HCT116 (cell line): ENCODE measurements around the gene MADD. TPM values are rescaled to one million over a fixed set of nuclear protein-coding genes. Genes with fewer than 3 reads are reported as not detected.

Experiments
- ATAC-seq: fragments of 200-7000 bp; cut with Tn5 transposase; 2 replicates; pipeline ENCODE4 v1.9.1; 2020; ENCODE audit warnings: mild to moderate bottlenecking, moderate library complexity
- BruUV-seq: library from RNA; stranded (reverse); fragments of 400-500 nt; replicated peaks from 2 replicates; lab custom pipeline; 2021; lab: Mats Ljungman, UMichigan
- CTCF ChIA-PET: fragments of 300-600 bp; sonication (Branson Sonifier 250); formaldehyde crosslinking; loops from one replicate; lab custom pipeline; 2021; ENCODE audit warnings: antibody characterized with exemption; lab: Charles Lee
- POLR2A ChIA-PET: fragments of 300-600, 350-600 bp; sonication (Branson Sonifier 250); formaldehyde crosslinking; loops from one replicate; lab custom pipeline; 2021; ENCODE audit warnings: antibody characterized with exemption; lab: Charles Lee
- RAD21 ChIA-PET, 2 experiments: fragments of 300-600 bp; sonication (Branson Sonifier 250); formaldehyde crosslinking; loops; one replicate each; lab custom pipeline; 2023; ENCODE audit warnings: low total read pairs in 2 of 2; ENCODE audit not compliant: uncharacterized antibody in 2 of 2, unreplicated experiment in 2 of 2, low non-redundant PET in 1 of 2; lab: Charles Lee
- DNase-seq: peaks from one replicate; pipeline ENCODE4 v3.0.0-alpha.2; 2010; ENCODE audit warnings: low read depth, low spot score
- H2AFZ ChIP-seq: fragments of 200-600 bp; shearing (Covaris generic), sonication (generic); 2 replicates; pipeline ENCODE4 v1.6.1; 2017; ENCODE audit warnings: low read depth, mixed run types, mixed read lengths, antibody characterized with exemption, low read length; ENCODE audit not compliant: poor library complexity, severe bottlenecking
- H3K27ac ChIP-seq: 2 replicates; pipeline ENCODE4 v1.5.1; 2012; ENCODE audit warnings: low read depth, low read length
- H3K27me3 ChIP-seq: fragments of 200-600 bp; sonication (generic); 2 replicates; pipeline ENCODE4 v1.6.1; 2016; ENCODE audit warnings: mixed run types, low read length, mixed read lengths; ENCODE audit not compliant: insufficient read depth
- H3K36me3 ChIP-seq, 2 experiments: fragments of 200-500 bp in 1 of 2; fragments of 200-600 bp in 1 of 2; sonication (Bioruptor generic) in 1 of 2; sonication (generic) in 1 of 2; 2 replicates each; pipeline versions ENCODE4 v1.5.1 to v1.6.1; 2014 to 2016; ENCODE audit warnings: low read length in 2 of 2, inconsistent platforms in 1 of 2, mixed read lengths in 1 of 2, mixed run types in 1 of 2; ENCODE audit not compliant: insufficient read depth in 2 of 2, control insufficient read depth in 1 of 2
- H3K4me1 ChIP-seq, 2 experiments: fragments of 200-600 bp in 1 of 2; sonication (generic) in 1 of 2; 2 replicates each; pipeline versions ENCODE4 v1.5.1 to v1.6.1; 2012 to 2017; ENCODE audit warnings: low read length in 2 of 2, inconsistent platforms in 1 of 2, mild to moderate bottlenecking in 1 of 2, mixed read lengths in 1 of 2, mixed run types in 1 of 2, moderate library complexity in 1 of 2; ENCODE audit not compliant: insufficient read depth in 2 of 2, control insufficient read depth in 1 of 2
- H3K4me2 ChIP-seq: fragments of 200-600 bp; sonication (generic); 2 replicates; pipeline ENCODE4 v1.6.1; 2017; ENCODE audit warnings: mixed run types, low read length, mixed read lengths
- H3K4me3 ChIP-seq, 2 experiments: fragments of 200-600 bp in 1 of 2; sonication (generic) in 1 of 2; replicated peaks in 1 of 2; 2 replicates each; pipeline ENCODE4 v1.5.1; 2011 to 2016; ENCODE audit warnings: low read length in 2 of 2, control low read depth in 1 of 2, low read depth in 1 of 2, mild to moderate bottlenecking in 1 of 2, mixed read lengths in 1 of 2, mixed run types in 1 of 2
- H3K79me2 ChIP-seq: fragments of 200-600 bp; sonication (generic); 2 replicates; pipeline ENCODE4 v1.6.1; 2017; ENCODE audit warnings: mild to moderate bottlenecking, mixed run types, low read length, moderate library complexity, mixed read lengths; ENCODE audit not compliant: insufficient read depth
- H3K9ac ChIP-seq: fragments of 200-600 bp; sonication (generic); 2 replicates; pipeline ENCODE4 v1.6.1; 2016; ENCODE audit warnings: low read length, mixed read lengths
- H3K9me2 ChIP-seq: fragments of 200-600 bp; sonication (generic), shearing (Covaris generic); 2 replicates; pipeline ENCODE4 v1.6.1; 2017; ENCODE audit warnings: mixed run types, mild to moderate bottlenecking, moderate library complexity; ENCODE audit not compliant: insufficient read depth
- H3K9me3 ChIP-seq, 2 experiments: fragments of 200-500 bp in 1 of 2; fragments of 200-600 bp in 1 of 2; sonication (Bioruptor generic) in 1 of 2; sonication (generic) in 1 of 2; 2 replicates each; pipeline ENCODE4 v1.6.1; 2014 to 2017; ENCODE audit warnings: low read length in 2 of 2, mixed read lengths in 2 of 2, inconsistent platforms in 1 of 2, low read depth in 1 of 2, mild to moderate bottlenecking in 1 of 2, mixed run types in 1 of 2, moderate library complexity in 1 of 2; ENCODE audit not compliant: control insufficient read depth in 1 of 2, insufficient read depth in 1 of 2
- H4K20me1 ChIP-seq: fragments of 200-600 bp; sonication (generic), shearing (Covaris generic); 2 replicates; pipeline ENCODE4 v1.6.1; 2017; ENCODE audit warnings: mixed run types, mild to moderate bottlenecking, moderate library complexity; ENCODE audit not compliant: insufficient read depth
- EGR1 ChIP-seq: IDR thresholded peaks from 2 replicates; pipeline ENCODE4 v1.6.1; 2012; ENCODE audit warnings: low read depth
- ELF1 ChIP-seq: IDR thresholded peaks from 2 replicates; pipeline ENCODE4 v1.6.1; 2012; ENCODE audit warnings: low read depth, borderline replicate concordance
- EZH2phosphoT487 ChIP-seq: fragments of 200-600 bp; IDR thresholded peaks from 2 replicates; pipeline ENCODE4 v1.6.1; 2018; ENCODE audit warnings: antibody characterized with exemption, borderline replicate concordance
- FOSL1 ChIP-seq: IDR thresholded peaks from 2 replicates; pipeline ENCODE4 v1.6.1; 2012; ENCODE audit warnings: low read depth
- JUND ChIP-seq: IDR thresholded peaks from 2 replicates; pipeline ENCODE4 v1.6.1; 2012
- MAX ChIP-seq: IDR thresholded peaks from 2 replicates; pipeline ENCODE4 v1.6.1; 2012
- POLR2A ChIP-seq: IDR thresholded peaks from 2 replicates; pipeline ENCODE4 v1.7.0; 2011; ENCODE audit warnings: borderline replicate concordance; ENCODE audit not compliant: insufficient read depth, insufficient read length; ENCODE audit errors: extremely low read depth
- REST ChIP-seq: IDR thresholded peaks from 2 replicates; pipeline ENCODE4 v1.6.1; 2012; ENCODE audit warnings: low read depth
- SIN3A ChIP-seq: IDR thresholded peaks from 2 replicates; pipeline ENCODE4 v1.6.1; 2012; ENCODE audit warnings: low read depth
- SP1 ChIP-seq: IDR thresholded peaks from 2 replicates; pipeline ENCODE4 v1.6.1; 2012; ENCODE audit warnings: low read depth
- SRF ChIP-seq: IDR thresholded peaks from 2 replicates; pipeline ENCODE4 v1.6.1; 2012; ENCODE audit warnings: low read depth
- ZBTB33 ChIP-seq: IDR thresholded peaks from 2 replicates; pipeline ENCODE4 v1.6.1; 2011; ENCODE audit warnings: mild to moderate bottlenecking, low read length, moderate library complexity; ENCODE audit not compliant: insufficient replicate concordance; ENCODE audit errors: extremely low read depth
- ZFX ChIP-seq: fragments of 450-650 bp; IDR thresholded peaks from 2 replicates; pipeline ENCODE4 v1.6.1; 2017
- ZNF274 ChIP-seq: fragments of 200-500 bp; sonication (Bioruptor generic); IDR thresholded peaks from 2 replicates; pipeline ENCODE4 v1.6.1; 2014; ENCODE audit warnings: mild to moderate bottlenecking, low read depth, low read length, inconsistent platforms
- intact Hi-C: fragments of 100-400 bp; cut with micrococcal nuclease; formaldehyde crosslinking; loops from 2 replicates; pipeline ENCODE4 v1.10.0; 2022
- total RNA-seq: library from RNA; stranded (reverse); gene quantifications from one replicate; pipeline ENCODE4 v1.2.1, GENCODE V29; 2021; ENCODE audit not compliant: unreplicated experiment

MADD gene
- total RNA-seq, 1 experiment from 2014 or later: 37.1 TPM

- ChIA-PET CTCF (no interaction called here), RAD21 (no interaction called here), POLR2A (no interaction called here)
- no peaks in the 10 kb centered on the region for H3K9me2 ChIP-seq
- H3K36me3 ChIP-seq: no peaks in the 10 kb centered on the region
- H3K4me2 ChIP-seq: no peak overlapping the region
- no TSS peak for BruUV-seq
- no peak overlapping the region for H3K27ac ChIP-seq
- peaks cover 20% of the 10 kb centered on the region for H3K79me2 ChIP-seq
- ATAC-seq (no peak), DNase-seq (no peak)
- H3K4me1 ChIP-seq: peaks cover 6 to 12% of the 10 kb centered on the region in 2 experiments; a peak in 3 of 4 replicates
- no peaks in the 10 kb centered on the region for H3K9me3 ChIP-seq
- intact Hi-C loops: loop anchor here (10.0 kb wide), 1 partner anchor 101 kb away; the partner anchor contains the start of gene MYBPC3
- no peak overlapping the region for H3K9ac ChIP-seq
- no peak for TF ChIP-seq SRF
- TF ChIP-seq ZBTB33: no peak
- no peak for TF ChIP-seq FOSL1
- H4K20me1 ChIP-seq: no peaks in the 10 kb centered on the region
- no peak overlapping the region for H3K4me3 ChIP-seq
- H2AFZ ChIP-seq: no peak overlapping the region
- H3K27me3 ChIP-seq: no peaks in the 10 kb centered on the region
Measured at GRCh38 chr11:47253660-47254059, 16.3 kb upstream of the MADD start.

GRCh38 chr11:47254386-47254785 lies 15.5 kb upstream of the MADD start:
- no peak for TF ChIP-seq EGR1
- TF ChIP-seq ZBTB33: no peak
- no peak for TF ChIP-seq JUND
- no peak for TF ChIP-seq SP1
- no peak for TF ChIP-seq REST
- TF ChIP-seq POLR2A: no peak
- no peak for TF ChIP-seq ZFX
- TF ChIP-seq ELF1: no peak
- TF ChIP-seq MAX: no peak
- no peak for TF ChIP-seq SIN3A
- no peak for TF ChIP-seq EZH2phosphoT487
- no peak for TF ChIP-seq SRF
- no peak for TF ChIP-seq ZNF274
- peaks cover 13% of the 10 kb centered on the region for H3K79me2 ChIP-seq
- ChIA-PET POLR2A (no interaction called here), CTCF (no interaction called here), RAD21 (no interaction called here)
- DNase-seq: no peak
- BruUV-seq: no TSS peak
- ATAC-seq: no peak
- no peak overlapping the region for H3K27ac ChIP-seq
- H3K27me3 ChIP-seq: no peaks in the 10 kb centered on the region
- H2AFZ ChIP-seq: no peak overlapping the region
- no peak overlapping the region for H3K4me2 ChIP-seq
- H3K36me3 ChIP-seq: no peaks in the 10 kb centered on the region
- H3K9me3 ChIP-seq: no peaks in the 10 kb centered on the region
- H4K20me1 ChIP-seq: no peaks in the 10 kb centered on the region
- peaks cover 10 to 16% of the 10 kb centered on the region in 2 experiments for H3K4me1 ChIP-seq
- no peaks in the 10 kb centered on the region for H3K9me2 ChIP-seq
- intact Hi-C loops: loop anchor here (10.0 kb wide), 1 partner anchor 100 kb away; the partner anchor contains the start of gene MYBPC3
- no peak overlapping the region for H3K9ac ChIP-seq
- H3K4me3 ChIP-seq: no peak overlapping the region
